Gastrocnemius medialis (tissue), 4 donors: Measurements from ENCODE around the gene TRIM27.

Source experiments
- POLR2A ChIP-seq, 2 donors: fragments of 450-650 bp; IDR thresholded peaks; one replicate each; pipeline ENCODE4 v1.6.1; 2017; ENCODE audit warnings: antibody characterized with exemption in 2 of 2, mild to moderate bottlenecking in 2 of 2, moderate library complexity in 2 of 2
- TF ChIP-seq, protein P1 (sequence below), 5 experiments: fragments of 450-650 bp in 3 of 5; fragments of 200-600 bp in 2 of 5; sonication (generic) in 2 of 5; IDR thresholded peaks in 4 of 5; conservative IDR thresholded peaks in 1 of 5; 1 replicate in 4 of 5; 2 replicates in 1 of 5; pipeline ENCODE4 v1.5.1; 2016 to 2019; ENCODE audit warnings: antibody characterized with exemption in 5 of 5, mild to moderate bottlenecking in 3 of 5, moderate library complexity in 3 of 5

DNA sequence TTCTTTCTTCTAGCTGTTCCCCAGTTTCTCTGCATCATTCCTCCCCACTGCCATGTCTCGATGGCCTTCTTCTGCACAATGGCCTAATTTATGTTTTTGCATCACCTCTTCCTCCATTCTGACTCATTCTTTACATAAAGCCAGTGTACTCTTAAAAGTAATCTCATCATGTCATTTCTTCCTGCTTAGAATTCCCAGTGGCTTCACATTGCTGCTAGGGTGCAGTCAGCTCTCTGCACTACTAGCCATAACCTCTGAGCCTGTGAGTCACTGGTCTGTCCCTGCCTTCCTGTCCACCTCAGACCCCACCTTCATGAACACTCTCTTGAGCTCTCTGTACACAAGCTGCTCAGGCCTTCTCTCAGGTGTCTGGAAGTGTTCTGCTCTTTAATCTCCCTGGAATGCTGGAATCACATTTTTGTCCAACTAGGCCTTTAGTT is 24.1 kb upstream of the TRIM27 start:
- TF ChIP-seq, protein P1, sequence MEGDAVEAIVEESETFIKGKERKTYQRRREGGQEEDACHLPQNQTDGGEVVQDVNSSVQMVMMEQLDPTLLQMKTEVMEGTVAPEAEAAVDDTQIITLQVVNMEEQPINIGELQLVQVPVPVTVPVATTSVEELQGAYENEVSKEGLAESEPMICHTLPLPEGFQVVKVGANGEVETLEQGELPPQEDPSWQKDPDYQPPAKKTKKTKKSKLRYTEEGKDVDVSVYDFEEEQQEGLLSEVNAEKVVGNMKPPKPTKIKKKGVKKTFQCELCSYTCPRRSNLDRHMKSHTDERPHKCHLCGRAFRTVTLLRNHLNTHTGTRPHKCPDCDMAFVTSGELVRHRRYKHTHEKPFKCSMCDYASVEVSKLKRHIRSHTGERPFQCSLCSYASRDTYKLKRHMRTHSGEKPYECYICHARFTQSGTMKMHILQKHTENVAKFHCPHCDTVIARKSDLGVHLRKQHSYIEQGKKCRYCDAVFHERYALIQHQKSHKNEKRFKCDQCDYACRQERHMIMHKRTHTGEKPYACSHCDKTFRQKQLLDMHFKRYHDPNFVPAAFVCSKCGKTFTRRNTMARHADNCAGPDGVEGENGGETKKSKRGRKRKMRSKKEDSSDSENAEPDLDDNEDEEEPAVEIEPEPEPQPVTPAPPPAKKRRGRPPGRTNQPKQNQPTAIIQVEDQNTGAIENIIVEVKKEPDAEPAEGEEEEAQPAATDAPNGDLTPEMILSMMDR (IDR thresholded peaks at IDR 0.05 in 4 of 5, conservative IDR thresholded peaks at IDR 0.05 in 1 of 5), result no peak
- no peak for TF ChIP-seq POLR2A (IDR thresholded peaks at IDR 0.05)
